Stimulated activated CD4-positive, alpha-beta T cell treated with anti-CD3 and anti-CD28 coated beads, Interleukin-1b, Interleukin-23, amount 100 ng/mL, for 4 hours (primary cell): ENCODE results near the gene C14orf132.
A peak's percentile ranks its signal among the peaks of the same experiment; 100 is the strongest.
"Not testable (repeated sequence)": the region's sequence is repeated elsewhere in the genome, so short reads cannot be mapped to it uniquely, and the experiment has no call there.

Source experiments
- DNase-seq, 2 donors: peaks; one replicate each; pipeline ENCODE4 v3.0.0-alpha.2; 2020; ENCODE audit warnings: low read depth in 2 of 2

C14orf132 gene

DNA sequence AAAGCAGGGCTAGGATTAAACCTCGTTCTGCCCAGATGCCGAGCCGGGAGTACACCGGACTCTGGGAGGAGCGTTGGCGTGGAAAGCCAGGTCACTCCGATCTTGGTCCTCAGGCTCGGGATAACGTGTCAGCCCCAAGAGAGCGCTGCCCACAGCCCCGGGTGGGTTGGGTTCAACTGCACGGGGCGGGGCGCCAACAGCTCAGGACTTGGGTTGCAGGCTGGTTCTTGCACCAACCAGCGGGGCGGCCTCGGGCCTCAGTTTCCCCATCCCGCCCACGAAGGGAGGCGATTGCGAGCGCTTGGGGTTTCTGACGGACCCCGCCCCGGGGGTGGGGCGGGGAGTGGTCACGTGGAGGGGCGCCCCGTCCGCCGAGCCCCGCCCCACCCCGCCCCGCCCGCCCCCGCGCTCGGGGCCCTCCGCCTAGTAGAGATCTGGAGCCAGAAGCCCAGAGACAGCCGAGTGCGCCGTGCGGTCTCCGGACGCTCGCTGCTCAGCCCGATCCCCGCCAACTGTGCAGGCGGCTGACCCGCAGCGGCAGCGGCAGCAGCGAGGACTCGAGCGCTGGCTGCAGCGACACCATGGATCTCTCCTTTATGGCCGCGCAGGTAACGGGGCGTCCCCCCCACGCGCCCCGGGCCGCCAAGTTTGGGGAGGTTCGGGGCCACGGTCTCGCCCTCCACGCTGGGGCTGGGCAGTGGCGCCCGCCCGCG, at the start of gene C14orf132:
TSS of gene C14orf132 (plus strand) at position 443 of the 713 bp plus-strand sequence. CDS start at position 582, 139 bp downstream.
- peak; percentile 45 to 57 for DNase-seq

- DNase-seq = peak in 1 of 2 donors; percentile 8
These were observed 45.2 kb upstream of the C14orf132 start for GRCh38 chr14:95993768-95994592.

GRCh38 chr14:95994593-95994928, 44.6 kb upstream of the C14orf132 start:
- no peak for DNase-seq

DNA sequence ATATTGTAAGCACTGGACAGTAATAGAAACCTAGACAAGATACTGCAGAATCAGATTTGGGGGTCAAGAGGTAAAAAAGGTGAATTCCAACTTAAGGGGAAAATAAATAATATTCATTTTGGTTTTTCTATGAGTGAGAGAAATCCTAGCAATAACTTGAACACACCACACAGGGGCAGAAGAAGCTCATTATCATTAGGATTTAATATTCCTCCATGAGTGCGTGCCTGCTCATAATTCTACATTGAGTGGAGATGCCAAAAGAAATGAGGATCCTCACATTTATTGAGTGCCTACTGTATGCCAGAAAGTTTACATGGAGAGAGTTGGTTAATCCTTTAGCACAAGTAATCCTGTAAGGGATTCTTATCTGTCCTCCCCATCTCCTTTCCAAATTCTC, 40.5 kb upstream of the C14orf132 start:
- no peak for DNase-seq

DNA sequence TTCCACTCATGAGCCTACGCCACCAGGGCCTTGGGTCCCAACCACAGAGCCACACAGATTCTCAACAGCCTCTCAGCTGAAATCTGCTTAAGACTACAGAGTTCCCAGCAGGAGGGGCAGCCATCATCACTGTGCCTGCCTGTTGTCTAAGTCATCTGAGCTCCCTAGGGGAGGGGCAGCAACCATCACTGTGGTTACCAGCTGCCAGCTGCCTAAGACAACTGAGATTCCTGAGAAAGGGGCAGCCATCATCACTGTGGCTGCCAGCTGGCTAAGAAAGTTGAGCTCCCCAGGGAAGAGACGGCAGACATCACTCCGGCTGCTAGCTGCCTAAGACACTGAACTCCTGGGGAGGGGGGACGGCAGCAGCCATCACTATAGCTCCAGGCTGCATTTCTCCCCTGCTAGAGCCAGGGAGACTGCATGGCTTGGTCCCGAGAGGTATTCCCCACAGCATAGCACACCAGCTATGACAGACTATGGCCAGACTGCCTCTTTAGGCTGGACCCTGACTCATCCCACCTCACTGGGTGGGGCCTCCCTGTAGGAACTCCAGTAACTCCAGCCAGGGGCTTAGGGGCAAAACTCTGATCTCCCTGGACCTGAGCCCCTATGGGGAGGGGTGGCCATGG, 37.2 kb upstream of the C14orf132 start:
- no peak for DNase-seq

DNA sequence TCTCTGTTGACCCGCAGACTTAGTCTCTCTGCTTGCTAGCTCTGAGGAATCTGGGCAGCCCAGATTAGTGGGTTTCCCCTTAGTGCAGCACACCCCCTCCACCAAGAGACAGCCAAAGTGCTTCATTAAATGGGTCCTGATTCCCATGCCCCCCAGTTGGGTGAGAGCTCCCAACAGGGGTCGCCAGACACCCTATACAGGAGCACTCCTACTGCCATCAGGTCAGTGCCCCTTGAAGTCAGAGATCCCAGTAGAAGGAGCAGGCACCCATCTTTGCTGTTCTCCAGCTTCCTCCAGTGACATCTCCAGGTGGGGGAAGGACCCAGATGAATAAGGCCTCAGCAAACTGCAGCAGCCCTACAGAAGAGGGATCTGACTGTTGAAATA, 36.7 kb upstream of the C14orf132 start:
- DNase-seq = no peak

DNA sequence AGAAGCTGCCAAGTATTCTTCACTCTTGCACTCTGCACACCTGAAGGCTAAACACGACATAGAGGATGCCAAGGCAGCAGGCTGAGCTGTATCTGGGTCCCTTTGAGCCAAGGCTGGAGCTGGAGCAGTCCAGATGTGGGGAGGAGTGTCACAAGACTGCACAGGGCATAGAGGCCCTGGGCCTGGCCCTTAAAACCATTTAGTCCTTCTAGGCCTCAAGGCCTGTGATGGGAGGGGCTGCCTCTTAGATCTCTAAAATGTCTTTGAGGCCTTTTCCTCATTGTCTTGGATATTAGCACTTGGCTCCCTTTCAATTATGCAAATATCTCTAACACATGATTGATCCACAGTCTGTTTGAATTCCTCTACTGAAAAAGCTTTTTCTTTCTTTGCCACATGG, 28.0 kb upstream of the C14orf132 start:
- no peak for DNase-seq

GRCh38 chr14:96011607-96012006, 27.6 kb upstream of the C14orf132 start:
- no peak for DNase-seq

DNA sequence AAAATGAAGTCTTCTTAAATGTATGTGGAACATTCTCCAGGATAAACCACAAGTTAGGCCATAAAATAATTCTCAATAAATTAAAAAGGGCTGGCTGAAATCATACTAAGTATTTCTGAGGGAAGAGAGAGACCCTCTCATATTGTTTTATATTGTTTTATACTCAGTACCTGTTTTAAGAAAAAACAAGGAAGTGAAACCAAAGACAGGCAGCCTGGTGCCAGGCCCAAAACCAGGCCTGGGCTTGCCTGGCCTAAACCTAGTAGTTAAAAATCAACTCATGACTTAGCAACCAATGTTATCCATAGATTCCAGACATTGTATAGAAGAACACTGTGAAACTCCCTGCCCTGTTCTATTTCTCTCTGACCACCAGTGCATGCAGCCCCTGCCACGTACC, 26.4 kb upstream of the C14orf132 start:
- DNase-seq = not testable (repeated sequence)

DNA sequence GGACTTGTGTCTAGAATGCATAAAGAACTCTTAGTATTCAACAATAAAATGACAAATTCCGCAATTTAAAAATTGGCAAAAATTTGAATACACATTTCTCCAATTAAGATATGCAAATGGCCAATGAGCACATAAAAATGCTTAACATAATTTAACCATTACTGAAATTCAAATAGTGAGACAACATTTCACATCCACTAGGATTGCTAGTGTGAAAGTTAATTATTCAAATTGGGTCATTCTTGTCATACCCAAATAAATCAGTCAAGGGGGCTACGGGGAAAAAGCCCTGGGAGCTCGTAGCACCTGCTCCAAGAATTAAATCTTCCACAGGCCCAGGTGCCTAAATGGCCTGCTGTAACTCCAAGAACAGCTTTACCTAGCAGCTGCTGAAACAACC, 25.0 kb upstream of the C14orf132 start:
- DNase-seq = no peak

- DNase-seq = no peak
These were observed 22.5 kb upstream of the C14orf132 start for GRCh38 chr14:96016501-96017160.

- no peak for DNase-seq
These were observed 21.3 kb upstream of the C14orf132 start for GRCh38 chr14:96017882-96018281.

DNA sequence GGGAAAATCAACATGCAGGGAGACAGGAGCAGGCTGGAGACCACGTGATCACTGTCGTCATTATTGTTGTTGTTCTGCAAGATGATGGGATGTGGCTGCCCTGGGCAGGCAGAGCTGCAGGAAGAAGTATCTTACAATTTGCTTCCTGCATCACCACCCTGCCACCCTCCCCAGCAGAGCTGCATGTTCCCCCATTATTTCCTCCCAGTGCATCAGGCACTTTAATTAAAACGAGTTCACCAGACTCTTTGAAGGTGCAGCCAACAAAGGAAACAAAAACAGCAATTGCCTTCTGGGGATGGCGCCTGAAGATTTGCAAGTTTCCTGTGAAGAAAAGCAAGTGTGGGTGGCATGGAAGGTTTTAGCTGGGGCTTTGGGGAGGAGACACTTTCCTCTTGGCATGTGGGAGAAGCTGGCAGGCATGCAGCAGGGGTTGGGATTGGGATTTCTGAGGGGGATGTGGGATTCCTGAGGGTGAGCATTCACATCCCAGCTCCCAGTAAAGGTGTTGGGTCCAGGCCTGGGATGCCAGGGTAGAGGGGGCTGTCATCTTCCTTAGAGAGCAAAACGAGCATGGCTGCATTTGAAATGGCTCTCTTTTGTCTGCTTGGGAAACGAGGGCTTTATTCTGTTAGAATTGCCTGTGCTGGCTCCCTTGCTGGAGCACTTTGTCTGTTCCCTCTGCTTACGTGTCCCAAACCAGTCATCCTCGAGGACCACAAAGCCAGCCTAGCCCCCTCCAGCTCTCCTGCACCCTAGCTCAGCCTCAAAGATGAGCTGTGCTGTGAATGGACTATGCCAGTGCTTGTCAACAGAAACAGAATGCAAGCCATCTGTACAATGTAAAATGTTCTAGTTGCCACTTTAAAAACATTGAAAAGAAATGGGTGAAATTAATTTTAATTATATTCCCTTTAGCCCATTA, 11.5 kb upstream of the C14orf132 start:
- DNase-seq = no peak

GRCh38 chr14:96029089-96029645, 10.0 kb upstream of the C14orf132 start:
- DNase-seq = no peak

GRCh38 chr14:96030108-96030760, 8.9 kb upstream of the C14orf132 start:
- no peak for DNase-seq

- no peak for DNase-seq
These were observed 7.5 kb upstream of the C14orf132 start for GRCh38 chr14:96031691-96032090.

- no peak for DNase-seq
These were observed 3.7 kb upstream of the C14orf132 start for GRCh38 chr14:96035456-96035855.

GRCh38 chr14:96037891-96038557, 1.1 kb upstream of the C14orf132 start:
- no peak for DNase-seq

- no peak for DNase-seq
These were observed 623 bp upstream of the C14orf132 start for GRCh38 chr14:96038558-96038919.
